HepG2 (cell line): ENCODE results near the gene RHOBTB1. TPM values are rescaled to one million over a fixed set of nuclear protein-coding genes. Genes with fewer than 3 reads are reported as not detected.
"Not testable (repeated sequence)": the region's sequence is repeated elsewhere in the genome, so short reads cannot be mapped to it uniquely, and the experiment has no call there.

Experiments used
- ATAC-seq: fragments of 200-7000 bp; cut with Tn5 transposase; 3 replicates; pipeline ENCODE4 v1.9.1; 2020; ENCODE audit warnings: mild to moderate bottlenecking, moderate library complexity
- BruUV-seq: library from RNA; stranded (reverse); fragments of 400-500 nt; replicated peaks from 2 replicates; lab custom pipeline; 2021; lab: Mats Ljungman, UMichigan
- CTCF ChIA-PET: fragments of 300-600 bp; formaldehyde crosslinking; extraction: SDS; loops from one replicate; lab custom pipeline; 2021; ENCODE audit warnings: low total read pairs, inconsistent platforms, low intra/inter-chr PET ratio; lab: Yijun Ruan, JAX
- POLR2A ChIA-PET: fragments of 350-600 bp; sonication (Branson Sonifier 250); formaldehyde crosslinking; loops from one replicate; lab custom pipeline; 2020; ENCODE audit warnings: antibody characterized with exemption, inconsistent platforms; lab: Yijun Ruan, JAX
- DNase-seq: peaks from one replicate; pipeline ENCODE4 v3.0.0-alpha.2; 2015; ENCODE audit warnings: low spot score
- FAIRE-seq: peaks from 3 replicates; lab custom pipeline; 2011; peaks lifted over from hg19 to GRCh38; lab: Jason Lieb, UNC
- H2AFZ ChIP-seq: one replicate; pipeline ENCODE4 v1.6.1; 2011; ENCODE audit warnings: low read length, inconsistent platforms
- H3K27ac ChIP-seq: fragments of 300-600 bp; 3 replicates; pipeline ENCODE4 v1.8.0; 2011; ENCODE audit warnings: mixed run types, mild to moderate bottlenecking, mixed read lengths, low read length, inconsistent platforms; ENCODE audit not compliant: insufficient read depth; ENCODE audit errors: extremely low read length
- H3K27me3 ChIP-seq, 2 experiments: fragments of 200-600 bp in 1 of 2; 2 replicates in 1 of 2; 3 replicates in 1 of 2; pipeline versions ENCODE4 v1.6.0 to v1.8.0; 2011; ENCODE audit warnings: low read length in 2 of 2, mild to moderate bottlenecking in 2 of 2, moderate library complexity in 2 of 2, inconsistent platforms in 1 of 2; ENCODE audit not compliant: insufficient read depth in 2 of 2, control insufficient read depth in 1 of 2
- H3K36me3 ChIP-seq, 2 experiments: fragments of 200-600 bp in 1 of 2; replicated peaks in 1 of 2; 2 replicates in 1 of 2; 3 replicates in 1 of 2; pipeline versions ENCODE4 v1.5.1 to v1.8.0; 2011; ENCODE audit warnings: low read length in 2 of 2, inconsistent platforms in 1 of 2; ENCODE audit not compliant: insufficient read depth in 2 of 2, control insufficient read depth in 1 of 2
- H3K4me1 ChIP-seq: 2 replicates; pipeline ENCODE4 v1.5.1; 2012; ENCODE audit warnings: low read length, inconsistent platforms; ENCODE audit not compliant: insufficient read depth
- H3K4me2 ChIP-seq: 2 replicates; pipeline ENCODE4 v1.6.0; 2011; ENCODE audit warnings: low read depth, low read length, inconsistent platforms
- H3K4me3 ChIP-seq, 3 experiments: fragments of 200-600 bp in 1 of 3; sonication (generic), shearing (Covaris generic) in 1 of 3; replicated peaks in 1 of 3; 2 replicates each; pipeline ENCODE4 v1.5.1; 2011 to 2016; ENCODE audit warnings: low read length in 3 of 3, inconsistent platforms in 2 of 3, low read depth in 2 of 3, mild to moderate bottlenecking in 2 of 3, control low read depth in 1 of 3, mixed read lengths in 1 of 3; ENCODE audit not compliant: insufficient read depth in 1 of 3
- H3K79me2 ChIP-seq: one replicate; pipeline ENCODE4 v1.6.1; 2011; ENCODE audit warnings: low read length, inconsistent platforms; ENCODE audit not compliant: insufficient read depth
- H3K9ac ChIP-seq: 2 replicates; pipeline ENCODE4 v1.6.0; 2011; ENCODE audit warnings: mild to moderate bottlenecking, low read depth, low read length, inconsistent platforms; ENCODE audit not compliant: insufficient read depth
- H3K9me3 ChIP-seq: 2 replicates; pipeline ENCODE4 v1.5.1; 2012; ENCODE audit warnings: mild to moderate bottlenecking, low read length
- H4K20me1 ChIP-seq: 2 replicates; pipeline ENCODE4 v1.6.0; 2011; ENCODE audit warnings: inconsistent platforms, mild to moderate bottlenecking, low read length, moderate library complexity; ENCODE audit not compliant: insufficient read depth
- ATF5 ChIP-seq: sonication (generic); formaldehyde crosslinking; IDR thresholded peaks from 2 replicates; pipeline ENCODE4 v1.4.0; 2020; ENCODE audit warnings: mild to moderate bottlenecking, low read depth, missing genetic modification reagents
- FOXK1 ChIP-seq: sonication (generic); formaldehyde crosslinking; IDR thresholded peaks from 2 replicates; pipeline ENCODE4 v1.4.0; 2020; ENCODE audit warnings: low read depth, missing genetic modification reagents, borderline replicate concordance
- ONECUT2 ChIP-seq: sonication (generic); formaldehyde crosslinking; IDR thresholded peaks from 2 replicates; pipeline ENCODE4 v1.4.0; 2020; ENCODE audit warnings: missing genetic modification reagents
- SIN3A ChIP-seq: IDR thresholded peaks from 2 replicates; pipeline ENCODE4 v1.6.1; 2011; ENCODE audit warnings: low read depth, mild to moderate bottlenecking, control low read depth, low read length, borderline replicate concordance
- SRY ChIP-seq: sonication (generic); formaldehyde crosslinking; IDR thresholded peaks from 2 replicates; pipeline ENCODE4 v1.8.0; 2022; ENCODE audit warnings: mild to moderate bottlenecking, missing genetic modification reagents
- TCF7 ChIP-seq: sonication (generic); IDR thresholded peaks from 2 replicates; pipeline ENCODE4 v1.6.1; 2016; ENCODE audit warnings: antibody characterized with exemption, low read depth
- TP53 ChIP-seq: sonication (generic); formaldehyde crosslinking; conservative IDR thresholded peaks from 2 replicates; pipeline ENCODE4 v1.4.0; 2020; ENCODE audit warnings: missing genetic modification reagents
- WGBS: methylation state at CpG from one replicate; pipeline ENCODE4 v1.1.6; 2017; ENCODE audit warnings: low lambda C conversion rate; 5-methylcytosine and 5-hydroxymethylcytosine counted together
- in situ Hi-C: cut with HindIII; loops from 2 replicates; pipeline ENCODE4 v1.10.0; 2017; ENCODE audit warnings: low pct_unique_long_range_greater_than_20kb; ENCODE audit not compliant: extremely low pct_ligation_motif_present
- intact Hi-C: fragments of 100-400 bp; cut with micrococcal nuclease; formaldehyde crosslinking; loops from one replicate; pipeline ENCODE4 v1.10.0; 2022; ENCODE audit not compliant: unreplicated experiment
- polyA plus RNA-seq, 8 experiments: library from polyadenylated mRNA; depleted of rRNA in 3 of 8; stranded (reverse) in 7 of 8; unstranded in 1 of 8; fragments of >200 nt; fragmentation: Illumina TruSeq in 4 of 8; extraction: Trizol in 4 of 8; gene quantifications; 2 replicates each; pipeline versions ENCODE4 v1.2.1 to v1.2.3, GENCODE V29; 2011 to 2016; ENCODE audit warnings: low read depth in 4 of 8, missing spikeins in 1 of 8, mixed read lengths in 1 of 8; ENCODE audit not compliant: insufficient read depth in 1 of 8
- total RNA-seq, 5 experiments: library from RNA; depleted of rRNA; stranded (reverse); fragments of >200 nt; fragmentation: Illumina TruSeq; extraction: Trizol; gene quantifications; 2 replicates each; pipeline ENCODE4 v1.2.3, GENCODE V29; 2016; ENCODE audit warnings: low read depth in 1 of 5
- TF ChIP-seq, protein P1 (sequence below): IDR thresholded peaks from 2 replicates; pipeline ENCODE4 v1.6.1; 2016; ENCODE audit warnings: missing genetic modification reagents, missing compliant biosample characterization
- TF ChIP-seq, protein P2 (sequence below): sonication (generic); formaldehyde crosslinking; IDR thresholded peaks from 2 replicates; pipeline ENCODE4 v1.4.0; 2020; ENCODE audit warnings: missing genetic modification reagents
- TF ChIP-seq, protein P3 (sequence below): sonication (generic); formaldehyde crosslinking; IDR thresholded peaks from 2 replicates; pipeline ENCODE4 v1.5.0; 2020; ENCODE audit warnings: missing genetic modification reagents
- TF ChIP-seq, protein P4 (sequence below): sonication (generic); formaldehyde crosslinking; IDR thresholded peaks from 2 replicates; pipeline ENCODE4; 2020; ENCODE audit warnings: missing genetic modification reagents, mild to moderate bottlenecking, borderline replicate concordance

Gene RHOBTB1
- total and polyA plus RNA-seq, 2 of the 13 experiments (the other 11 are each of a cell fraction or from before 2014, with no cell fraction given) = 18.8 to 59.5 TPM

DNA sequence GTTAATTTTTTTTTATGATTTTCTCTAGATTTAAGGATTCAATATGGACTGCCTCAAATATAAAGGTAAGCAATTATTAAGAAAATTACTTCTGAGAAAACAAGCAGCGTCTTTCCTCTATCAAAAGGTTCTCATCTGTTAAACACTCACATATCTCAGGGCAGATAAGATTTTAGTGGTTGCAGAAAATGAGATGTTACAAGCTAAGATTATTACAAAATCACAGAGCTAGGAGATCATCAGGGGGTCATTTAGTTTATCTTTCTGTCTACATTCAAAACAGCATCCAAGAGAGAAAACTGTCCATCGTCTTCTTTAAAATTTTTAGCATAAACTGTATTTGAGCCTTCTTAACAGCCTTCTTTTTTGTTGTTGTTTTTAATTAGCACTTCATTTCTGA lies 29.1 kb upstream of the RHOBTB1 start:
- Histone ChIP-seq H3K4me3 (no peak overlapping the region), H4K20me1 (no peaks in the 10 kb centered on the region), H3K79me2 (peaks cover 8% of the 10 kb centered on the region), H3K4me1 (peaks cover 36% of the 10 kb centered on the region), H3K27me3 (no peaks in the 10 kb centered on the region), H3K9ac (no peak overlapping the region), H3K4me2 (no peak overlapping the region), H2AFZ (no peak overlapping the region), H3K36me3 (no peaks in the 10 kb centered on the region; a peak in 1 of 5 replicates), H3K27ac (no peak overlapping the region), H3K9me3 (no peaks in the 10 kb centered on the region)
- no peak for DNase-seq
- no peak for ATAC-seq
- TF ChIP-seq ATF5 (CRISPR knock-in tag) (no peak), ONECUT2 (CRISPR knock-in tag) (no peak), TP53 (CRISPR knock-in tag) (no peak), TCF7 (no peak), SIN3A (no peak), FOXK1 (no peak), SRY (CRISPR knock-in tag) (no peak)
- TF ChIP-seq, protein P1, sequence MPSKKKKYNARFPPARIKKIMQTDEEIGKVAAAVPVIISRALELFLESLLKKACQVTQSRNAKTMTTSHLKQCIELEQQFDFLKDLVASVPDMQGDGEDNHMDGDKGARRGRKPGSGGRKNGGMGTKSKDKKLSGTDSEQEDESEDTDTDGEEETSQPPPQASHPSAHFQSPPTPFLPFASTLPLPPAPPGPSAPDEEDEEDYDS (CRISPR knock-in tag) = no peak
- TF ChIP-seq, protein P2, sequence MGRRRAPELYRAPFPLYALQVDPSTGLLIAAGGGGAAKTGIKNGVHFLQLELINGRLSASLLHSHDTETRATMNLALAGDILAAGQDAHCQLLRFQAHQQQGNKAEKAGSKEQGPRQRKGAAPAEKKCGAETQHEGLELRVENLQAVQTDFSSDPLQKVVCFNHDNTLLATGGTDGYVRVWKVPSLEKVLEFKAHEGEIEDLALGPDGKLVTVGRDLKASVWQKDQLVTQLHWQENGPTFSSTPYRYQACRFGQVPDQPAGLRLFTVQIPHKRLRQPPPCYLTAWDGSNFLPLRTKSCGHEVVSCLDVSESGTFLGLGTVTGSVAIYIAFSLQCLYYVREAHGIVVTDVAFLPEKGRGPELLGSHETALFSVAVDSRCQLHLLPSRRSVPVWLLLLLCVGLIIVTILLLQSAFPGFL = no peak
- TF ChIP-seq, protein P3, sequence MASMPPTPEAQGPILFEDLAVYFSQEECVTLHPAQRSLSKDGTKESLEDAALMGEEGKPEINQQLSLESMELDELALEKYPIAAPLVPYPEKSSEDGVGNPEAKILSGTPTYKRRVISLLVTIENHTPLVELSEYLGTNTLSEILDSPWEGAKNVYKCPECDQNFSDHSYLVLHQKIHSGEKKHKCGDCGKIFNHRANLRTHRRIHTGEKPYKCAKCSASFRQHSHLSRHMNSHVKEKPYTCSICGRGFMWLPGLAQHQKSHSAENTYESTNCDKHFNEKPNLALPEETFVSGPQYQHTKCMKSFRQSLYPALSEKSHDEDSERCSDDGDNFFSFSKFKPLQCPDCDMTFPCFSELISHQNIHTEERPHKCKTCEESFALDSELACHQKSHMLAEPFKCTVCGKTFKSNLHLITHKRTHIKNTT (CRISPR knock-in tag) = no peak
- TF ChIP-seq, protein P4, sequence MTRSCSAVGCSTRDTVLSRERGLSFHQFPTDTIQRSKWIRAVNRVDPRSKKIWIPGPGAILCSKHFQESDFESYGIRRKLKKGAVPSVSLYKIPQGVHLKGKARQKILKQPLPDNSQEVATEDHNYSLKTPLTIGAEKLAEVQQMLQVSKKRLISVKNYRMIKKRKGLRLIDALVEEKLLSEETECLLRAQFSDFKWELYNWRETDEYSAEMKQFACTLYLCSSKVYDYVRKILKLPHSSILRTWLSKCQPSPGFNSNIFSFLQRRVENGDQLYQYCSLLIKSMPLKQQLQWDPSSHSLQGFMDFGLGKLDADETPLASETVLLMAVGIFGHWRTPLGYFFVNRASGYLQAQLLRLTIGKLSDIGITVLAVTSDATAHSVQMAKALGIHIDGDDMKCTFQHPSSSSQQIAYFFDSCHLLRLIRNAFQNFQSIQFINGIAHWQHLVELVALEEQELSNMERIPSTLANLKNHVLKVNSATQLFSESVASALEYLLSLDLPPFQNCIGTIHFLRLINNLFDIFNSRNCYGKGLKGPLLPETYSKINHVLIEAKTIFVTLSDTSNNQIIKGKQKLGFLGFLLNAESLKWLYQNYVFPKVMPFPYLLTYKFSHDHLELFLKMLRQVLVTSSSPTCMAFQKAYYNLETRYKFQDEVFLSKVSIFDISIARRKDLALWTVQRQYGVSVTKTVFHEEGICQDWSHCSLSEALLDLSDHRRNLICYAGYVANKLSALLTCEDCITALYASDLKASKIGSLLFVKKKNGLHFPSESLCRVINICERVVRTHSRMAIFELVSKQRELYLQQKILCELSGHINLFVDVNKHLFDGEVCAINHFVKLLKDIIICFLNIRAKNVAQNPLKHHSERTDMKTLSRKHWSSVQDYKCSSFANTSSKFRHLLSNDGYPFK (CRISPR knock-in tag) = no peak
- no TSS peak for BruUV-seq
- intact Hi-C loops (no loop called here), in situ Hi-C loops (no loop called here)
- ChIA-PET POLR2A (no interaction called here), CTCF (no interaction called here)
- 99% methylated on average over 2 of the region's 2 CpGs for WGBS
- FAIRE-seq = no peak

DNA sequence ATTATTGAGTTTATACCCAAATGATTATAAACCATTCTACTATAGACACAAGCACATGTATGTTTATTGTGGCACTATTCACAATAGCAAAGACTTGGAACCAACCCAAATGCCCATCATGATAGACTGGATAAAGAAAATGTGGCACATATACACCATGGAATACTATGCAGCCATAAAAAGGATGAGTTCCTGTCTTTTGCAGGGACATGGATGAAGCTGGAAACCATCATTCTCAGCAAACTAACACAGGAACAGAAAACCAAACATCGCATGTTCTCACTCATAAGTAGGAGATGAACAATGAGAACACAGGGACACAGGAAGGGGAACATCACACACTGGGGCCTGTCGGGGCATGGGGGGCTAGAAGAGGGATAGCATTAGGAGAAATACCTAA lies 28.2 kb upstream of the RHOBTB1 start:
- CTCF ChIA-PET, H3K4me3 ChIP-seq, H2AFZ ChIP-seq, H3K27ac ChIP-seq, FAIRE-seq, H3K36me3 ChIP-seq, H4K20me1 ChIP-seq, H3K4me2 ChIP-seq, H3K27me3 ChIP-seq, in situ Hi-C loops, H3K9ac ChIP-seq, H3K79me2 ChIP-seq, POLR2A ChIA-PET, BruUV-seq, intact Hi-C loops, DNase-seq, ATAC-seq, H3K9me3 ChIP-seq: not testable (repeated sequence)
- 100% methylated on average over 2 of the region's 2 CpGs for WGBS
- H3K4me1 ChIP-seq = peaks cover 36% of the 10 kb centered on the region
